Measurements from ENCODE around the gene PPP1R9B. TPM values are rescaled to one million over a fixed set of nuclear protein-coding genes. Genes with fewer than 3 reads are reported as not detected.

The PPP1R9B gene
- total and polyA plus RNA-seq, 3 experiments from 2014 or later, result 1.7 to 89.0 (median 86.9) TPM

DNA sequence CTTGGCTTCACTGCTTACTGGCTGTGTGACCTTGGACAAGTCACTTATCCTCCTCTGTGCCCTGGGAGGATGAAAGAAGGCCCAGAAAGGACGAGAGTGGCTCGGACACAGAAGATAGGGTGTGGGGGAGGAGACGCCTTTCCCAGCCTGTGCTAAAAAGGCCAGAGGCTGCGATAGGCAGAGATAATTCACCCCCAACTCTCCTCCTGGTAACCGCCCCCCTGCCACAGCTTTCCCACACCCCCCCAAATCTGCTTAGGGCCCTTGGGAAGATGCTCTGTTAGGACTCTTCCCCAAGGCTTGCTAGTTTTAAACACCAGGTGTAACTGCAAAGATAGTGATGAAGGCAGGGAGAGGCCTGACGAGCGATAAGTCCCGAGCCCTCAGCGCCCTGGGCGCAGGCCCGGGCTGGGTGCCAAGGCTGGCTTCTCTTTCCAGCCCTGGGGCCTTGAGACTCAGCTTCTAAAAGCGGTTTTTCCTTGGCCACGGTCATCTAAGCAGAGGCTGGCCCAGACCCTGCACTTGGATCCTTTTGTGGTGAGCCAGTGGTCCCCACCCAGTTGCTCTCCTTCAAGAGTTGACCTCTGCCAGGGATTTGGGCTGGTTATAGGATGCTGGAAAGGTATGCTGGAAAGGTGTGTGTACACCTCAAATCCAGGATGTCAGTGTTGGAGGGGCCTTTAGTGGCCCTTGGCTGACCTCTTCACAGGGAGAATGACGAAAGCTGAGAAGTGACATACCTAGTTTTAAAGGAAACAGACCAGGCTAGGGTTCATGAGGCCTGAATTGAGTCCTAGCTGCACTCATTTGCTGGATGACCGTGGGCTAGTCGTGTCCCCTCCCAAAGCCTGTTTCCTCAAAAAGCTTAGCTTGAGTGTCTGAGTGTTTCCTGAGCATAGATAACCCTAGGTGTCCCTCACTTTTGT, 3.4 kb upstream of the PPP1R9B start:
- Histone ChIP-seq H3K27me3 (ENCODE audit: insufficient read depth, low read length, poor library complexity, severe bottlenecking) (no peaks in the 10 kb centered on the region), H3K27ac (ENCODE audit: low read depth, low read length) (no peak overlapping the region), H3K4me1 (ENCODE audit: insufficient read depth, low read length) (peaks cover 44% of the 10 kb centered on the region), H3K36me3 (ENCODE audit: insufficient read depth, low read length) (no peaks in the 10 kb centered on the region), H3K9me3 (ENCODE audit: low read length) (no peaks in the 10 kb centered on the region), H3K4me3 (ENCODE audit: low read length) (no peak overlapping the region)
- Mint-ChIP-seq H3K36me3 (peaks cover 0 to 5% (median 0%) of the 10 kb centered on the region in 3 donors), H3K27ac (peak overlapping the region in 6 of 8 donors; percentile 15 to 88 (median 56)), H3K4me1 (peaks cover 20 to 27% (median 25%) of the 10 kb centered on the region in 3 donors), H3K4me3 (peak overlapping the region in 1 of 7 donors; percentile 72), H3K9me3 (no peaks in the 10 kb centered on the region), H3K27me3 (no peaks in the 10 kb centered on the region)
- DNase-seq, result no peak
- POLR2A ChIA-PET, result no interaction called here
- CTCF ChIA-PET, result interaction anchor here (1.1 to 6.1 kb wide), 3 partner anchors 13 to 60 kb away, joined by 4 to 50 read pairs (median 6); no protein-coding TSS in a partner anchor

DNA sequence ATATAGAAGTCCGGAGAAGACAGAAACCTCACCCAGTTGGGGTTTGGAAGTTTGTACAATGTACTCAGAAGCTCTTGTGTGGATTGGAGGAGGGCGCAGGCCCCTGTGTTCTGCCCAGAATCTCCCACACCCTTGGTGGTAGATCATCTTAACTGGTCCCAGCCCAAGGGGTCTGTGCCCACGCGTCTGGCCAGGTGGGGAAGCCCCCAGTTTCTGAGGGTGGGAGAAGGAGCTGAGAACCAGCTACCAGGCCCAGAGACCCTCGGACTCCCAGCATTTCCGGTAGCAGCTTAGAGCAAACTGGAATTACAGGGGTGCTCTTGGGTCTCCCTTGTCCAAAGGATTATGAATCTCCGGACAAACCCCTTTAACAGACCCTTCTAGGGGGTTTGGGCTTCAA, 2.3 kb upstream of the PPP1R9B start:
- H3K9me3 ChIP-seq (ENCODE audit: low read length), result no peaks in the 10 kb centered on the region
- peak overlapping the region; percentile 40 for H3K27ac ChIP-seq (ENCODE audit: low read depth, low read length)
- POLR2A ChIA-PET, result interaction anchor here (1.5 to 1.7 kb wide), 3 partner anchors 8 to 58 kb away, joined by 4 to 6 read pairs (median 5); partner anchors contain the start of gene PDK2
- no peaks in the 10 kb centered on the region for H3K36me3 ChIP-seq (ENCODE audit: insufficient read depth, low read length)
- H3K4me1 Mint-ChIP-seq, result peaks cover 16 to 28% (median 20%) of the 10 kb centered on the region in 3 donors
- H3K4me1 ChIP-seq (ENCODE audit: insufficient read depth, low read length), result peaks cover 41% of the 10 kb centered on the region
- H3K9me3 Mint-ChIP-seq, result no peaks in the 10 kb centered on the region
- peak overlapping the region in 7 of 8 donors; percentile 43 to 96 (median 91) for H3K27ac Mint-ChIP-seq
- H3K4me3 ChIP-seq (ENCODE audit: low read length), result no peak overlapping the region
- CTCF ChIA-PET, result interaction anchor here (0.7 to 6.1 kb wide), 11 partner anchors 9 to 203 kb away, joined by 3 to 56 read pairs (median 5); partner anchors contain the start of genes PDK2 and SGCA
- H3K27me3 Mint-ChIP-seq, result peaks cover 0 to 3% of the 10 kb centered on the region in 2 donors
- no peak for DNase-seq
- H3K27me3 ChIP-seq (ENCODE audit: insufficient read depth, low read length, poor library complexity, severe bottlenecking), result no peaks in the 10 kb centered on the region
- peak overlapping the region in 3 of 7 donors; percentile 87 to 100 (median 95) for H3K4me3 Mint-ChIP-seq
- H3K36me3 Mint-ChIP-seq, result peaks cover 0 to 5% (median 0%) of the 10 kb centered on the region in 3 donors

DNA sequence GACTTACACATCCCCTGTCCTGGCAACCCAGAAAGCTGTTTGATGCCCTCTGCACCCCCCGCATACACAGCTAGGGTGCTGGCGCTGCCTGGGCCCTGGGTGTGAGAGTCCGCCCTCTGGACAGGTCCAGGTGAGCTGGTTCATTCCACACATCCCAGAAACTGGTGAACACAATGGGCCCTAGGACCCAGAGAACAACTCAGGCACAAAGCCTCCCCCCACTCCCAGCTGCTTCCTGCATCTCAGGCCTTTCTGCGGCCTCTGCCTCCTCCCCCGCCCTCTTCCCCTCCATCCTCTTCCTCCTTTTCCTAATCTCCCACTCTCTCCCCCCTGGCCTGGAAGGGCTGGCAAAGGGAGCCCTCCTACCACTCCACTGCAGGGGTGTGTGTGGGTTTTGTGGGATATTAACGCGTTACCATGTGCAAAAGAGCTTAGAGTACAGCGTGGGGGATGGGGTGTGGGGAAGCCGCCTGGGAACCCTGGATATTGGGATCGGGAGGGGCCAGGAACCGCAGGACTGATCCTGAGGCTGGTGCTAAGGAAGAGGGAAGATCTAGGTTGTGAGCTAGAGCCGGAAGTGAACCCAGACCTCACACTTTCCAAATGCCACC, 1.6 kb upstream of the PPP1R9B start:
- POLR2A ChIA-PET, result interaction anchor here (0.6 to 1.7 kb wide), 8 partner anchors 9 to 805 kb away, joined by 3 to 6 read pairs (median 4); partner anchors contain the start of genes PDK2 and SAMD14
- peaks cover 0 to 3% of the 10 kb centered on the region in 2 donors for H3K27me3 Mint-ChIP-seq
- H3K36me3 Mint-ChIP-seq, result peaks cover 0 to 9% (median 0%) of the 10 kb centered on the region in 3 donors
- peak overlapping the region; percentile 40 for H3K27ac ChIP-seq (ENCODE audit: low read depth, low read length)
- H3K9me3 Mint-ChIP-seq, result no peaks in the 10 kb centered on the region
- H3K36me3 ChIP-seq (ENCODE audit: insufficient read depth, low read length), result no peaks in the 10 kb centered on the region
- no peaks in the 10 kb centered on the region for H3K9me3 ChIP-seq (ENCODE audit: low read length)
- peak overlapping the region; percentile 80 for H3K4me3 ChIP-seq (ENCODE audit: low read length)
- H3K4me1 ChIP-seq (ENCODE audit: insufficient read depth, low read length), result peaks cover 46% of the 10 kb centered on the region
- CTCF ChIA-PET, result interaction anchor here (0.7 to 6.1 kb wide), 13 partner anchors 9 to 202 kb away, joined by 3 to 56 read pairs (median 4); partner anchors contain the start of genes PDK2 and SGCA
- no peaks in the 10 kb centered on the region for H3K27me3 ChIP-seq (ENCODE audit: insufficient read depth, low read length, poor library complexity, severe bottlenecking)
- peak overlapping the region; percentile 75 to 99 (median 93) for H3K27ac Mint-ChIP-seq
- DNase-seq, result peak in 3 of 5 donors; percentile 59 to 75 (median 61)
- H3K4me3 Mint-ChIP-seq, result peak overlapping the region; percentile 86 to 100 (median 90)
- peaks cover 20 to 34% (median 27%) of the 10 kb centered on the region in 3 donors for H3K4me1 Mint-ChIP-seq

DNA sequence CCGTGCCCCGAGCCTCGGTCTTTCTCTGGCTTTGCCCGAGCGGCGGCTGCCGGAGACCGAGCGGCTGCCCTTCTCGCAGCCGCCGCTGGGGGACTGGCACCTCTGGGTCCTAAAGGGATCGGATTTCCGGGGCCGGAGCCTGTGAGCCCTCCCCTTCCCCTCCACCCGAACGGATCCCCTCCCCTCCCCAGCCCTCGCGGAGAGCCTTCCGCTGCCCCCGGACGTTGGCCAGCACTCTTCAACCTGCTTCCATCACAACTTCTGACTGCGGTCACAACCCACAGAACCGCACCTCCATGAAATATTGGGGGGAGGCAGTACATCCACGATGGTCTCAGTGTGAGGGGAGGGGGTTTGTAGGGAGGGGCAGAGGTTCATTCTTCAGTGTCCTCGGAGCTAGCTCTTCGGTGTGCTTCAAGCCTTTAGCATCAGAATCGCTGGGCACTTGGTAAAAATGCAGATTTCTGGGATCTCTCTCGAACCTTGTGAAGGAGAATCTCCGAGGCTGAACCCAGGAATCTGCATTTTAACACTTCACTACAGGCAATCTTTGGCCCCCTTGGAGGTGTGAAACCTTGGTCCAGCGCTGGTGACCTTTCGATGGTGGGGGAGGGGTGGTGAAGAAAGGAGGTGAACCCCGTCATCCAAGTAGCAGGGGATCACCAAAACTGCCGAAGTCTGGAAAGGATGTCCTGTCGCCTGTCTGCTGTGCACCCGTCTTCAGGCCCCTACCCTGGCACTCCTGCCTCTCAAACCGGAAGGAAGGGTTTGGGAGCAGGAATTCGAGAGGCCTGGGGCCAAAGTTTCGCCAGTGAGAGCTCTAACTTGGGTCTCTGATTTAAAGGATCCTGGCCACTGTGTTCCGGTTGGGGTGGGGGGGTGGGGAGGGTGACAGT, 812 bp upstream of the PPP1R9B start:
- peaks cover 27 to 41% (median 34%) of the 10 kb centered on the region in 3 donors for H3K4me1 Mint-ChIP-seq
- peak overlapping the region; percentile 75 to 99 (median 94) for H3K27ac Mint-ChIP-seq
- CTCF ChIA-PET, result interaction anchor here (0.6 to 6.1 kb wide), 11 partner anchors 10 to 214 kb away, joined by 3 to 56 read pairs (median 5); partner anchors contain the start of genes PDK2 and SGCA
- H3K36me3 Mint-ChIP-seq, result peaks cover 0 to 13% (median 0%) of the 10 kb centered on the region in 3 donors
- peaks cover 0 to 3% of the 10 kb centered on the region in 2 donors for H3K27me3 Mint-ChIP-seq
- Histone ChIP-seq H3K4me1 (ENCODE audit: insufficient read depth, low read length) (peaks cover 53% of the 10 kb centered on the region), H3K27ac (ENCODE audit: low read depth, low read length) (peak overlapping the region; percentile 79), H3K36me3 (ENCODE audit: insufficient read depth, low read length) (no peaks in the 10 kb centered on the region), H3K9me3 (ENCODE audit: low read length) (no peaks in the 10 kb centered on the region), H3K4me3 (ENCODE audit: low read length) (peak overlapping the region; percentile 80), H3K27me3 (ENCODE audit: insufficient read depth, low read length, poor library complexity, severe bottlenecking) (no peaks in the 10 kb centered on the region)
- no peaks in the 10 kb centered on the region for H3K9me3 Mint-ChIP-seq
- H3K4me3 Mint-ChIP-seq, result peak overlapping the region; percentile 86 to 100 (median 90)
- DNase-seq, result peak; percentile 80 to 89 (median 83)
- POLR2A ChIA-PET, result interaction anchor here (0.7 to 2.0 kb wide), 10 partner anchors 10 to 804 kb away, joined by 3 to 8 read pairs (median 4); partner anchors contain the start of genes PDK2 and SAMD14

GRCh38 chr17:50149417-50150353, 792 bp downstream of the PPP1R9B start:
- Histone ChIP-seq H3K9me3 (ENCODE audit: low read length) (no peaks in the 10 kb centered on the region), H3K27ac (ENCODE audit: low read depth, low read length) (peak overlapping the region; percentile 79), H3K27me3 (ENCODE audit: insufficient read depth, low read length, poor library complexity, severe bottlenecking) (no peaks in the 10 kb centered on the region), H3K36me3 (ENCODE audit: insufficient read depth, low read length) (peaks cover 5% of the 10 kb centered on the region), H3K4me1 (ENCODE audit: insufficient read depth, low read length) (peaks cover 65% of the 10 kb centered on the region), H3K4me3 (ENCODE audit: low read length) (peak overlapping the region; percentile 70)
- H3K4me3 Mint-ChIP-seq, result peak overlapping the region; percentile 90 to 100 (median 96)
- POLR2A ChIA-PET, result interaction anchor here (0.7 to 2.0 kb wide), 4 partner anchors 9 to 20 kb away, joined by 4 to 8 read pairs (median 4); no protein-coding TSS in a partner anchor
- peaks cover 0 to 3% of the 10 kb centered on the region in 2 donors for H3K27me3 Mint-ChIP-seq
- peaks cover 31 to 57% (median 44%) of the 10 kb centered on the region in 3 donors for H3K4me1 Mint-ChIP-seq
- CTCF ChIA-PET, result interaction anchor here (0.7 to 6.1 kb wide), 7 partner anchors 9 to 62 kb away, joined by 3 to 56 read pairs (median 5); no protein-coding TSS in a partner anchor
- DNase-seq, result peak; percentile 48 to 73 (median 57)
- no peaks in the 10 kb centered on the region for H3K9me3 Mint-ChIP-seq
- peaks cover 0 to 25% (median under 1%) of the 10 kb centered on the region in 3 donors for H3K36me3 Mint-ChIP-seq
- peak overlapping the region; percentile 50 to 95 (median 76) for H3K27ac Mint-ChIP-seq

GRCh38 chr17:50149091-50149416, 1.4 kb downstream of the PPP1R9B start:
- H3K36me3 ChIP-seq (ENCODE audit: insufficient read depth, low read length), result peaks cover 11% of the 10 kb centered on the region
- peaks cover 0 to 31% (median 7%) of the 10 kb centered on the region in 3 donors for H3K36me3 Mint-ChIP-seq
- H3K27me3 Mint-ChIP-seq, result peaks cover 0 to 3% of the 10 kb centered on the region in 2 donors
- no peak for DNase-seq
- no peaks in the 10 kb centered on the region for H3K9me3 ChIP-seq (ENCODE audit: low read length)
- ChIA-PET POLR2A (interaction anchor here (1.1 to 2.0 kb wide), 3 partner anchors 8 to 13 kb away, joined by 3 to 8 read pairs (median 5); no protein-coding TSS in a partner anchor), CTCF (interaction anchor here (1.2 to 6.1 kb wide), 6 partner anchors 8 to 62 kb away, joined by 5 to 56 read pairs (median 17); no protein-coding TSS in a partner anchor)
- no peaks in the 10 kb centered on the region for H3K27me3 ChIP-seq (ENCODE audit: insufficient read depth, low read length, poor library complexity, severe bottlenecking)
- H3K4me3 Mint-ChIP-seq, result peak overlapping the region; percentile 90 to 100 (median 96)
- H3K27ac ChIP-seq (ENCODE audit: low read depth, low read length), result peak overlapping the region; percentile 79
- peaks cover 34 to 64% (median 51%) of the 10 kb centered on the region in 3 donors for H3K4me1 Mint-ChIP-seq
- peak overlapping the region; percentile 72 to 95 (median 80) for H3K27ac Mint-ChIP-seq
- no peaks in the 10 kb centered on the region for H3K9me3 Mint-ChIP-seq
- peaks cover 64% of the 10 kb centered on the region for H3K4me1 ChIP-seq (ENCODE audit: insufficient read depth, low read length)
- H3K4me3 ChIP-seq (ENCODE audit: low read length), result peak overlapping the region; percentile 64
